Astrocyte of the spinal cord (primary cell): Measurements from ENCODE around the gene SMIM14.
A peak's percentile ranks its signal among the peaks of the same experiment; 100 is the strongest.

Source experiments
- DNase-seq: peaks from one replicate; pipeline ENCODE4 v3.0.0; 2011; ENCODE audit warnings: low read depth, low spot score
- H3K4me3 ChIP-seq: 2 replicates; pipeline ENCODE4 v1.5.1; 2011; ENCODE audit warnings: low read depth, mild to moderate bottlenecking, low read length, moderate library complexity
- CTCF ChIP-seq: IDR thresholded peaks from 2 replicates; pipeline ENCODE4 v1.5.1; 2012; ENCODE audit warnings: low read depth, mild to moderate bottlenecking, low read length, inconsistent platforms
- in situ Hi-C: cut with HindIII; loops from 2 replicates; pipeline ENCODE4 v1.10.0; 2017; ENCODE audit warnings: low sequenced_read_pairs

Gene SMIM14

GRCh38 chr4:39635023-39635422, 3.6 kb downstream of the SMIM14 start:
- no peak for TF ChIP-seq CTCF
- no peak overlapping the region for H3K4me3 ChIP-seq
- in situ Hi-C loops = no loop called here
- DNase-seq = no peak

GRCh38 chr4:39631700-39632079, 7.0 kb downstream of the SMIM14 start:
- in situ Hi-C loops = no loop called here
- DNase-seq = no peak

GRCh38 chr4:39627413-39627812, 11.3 kb downstream of the SMIM14 start:
- H3K4me3 ChIP-seq = no peak overlapping the region
- in situ Hi-C loops = no loop called here
- TF ChIP-seq CTCF = no peak
- no peak for DNase-seq

More at GRCh38 chr4:39631700-39632079, 7.0 kb downstream of the SMIM14 start:
- H3K4me3 ChIP-seq = no peak overlapping the region
- TF ChIP-seq CTCF = no peak

GRCh38 chr4:39626913-39627312, 11.8 kb downstream of the SMIM14 start:
- DNase-seq = no peak

GRCh38 chr4:39626261-39626660, 12.4 kb downstream of the SMIM14 start:
- no peak overlapping the region for H3K4me3 ChIP-seq
- no peak for DNase-seq
- in situ Hi-C loops = no loop called here
- TF ChIP-seq CTCF = no peak

More at GRCh38 chr4:39626913-39627312, 11.8 kb downstream of the SMIM14 start:
- no peak for TF ChIP-seq CTCF
- no peak overlapping the region for H3K4me3 ChIP-seq
- in situ Hi-C loops = no loop called here

- H3K4me3 ChIP-seq = no peak overlapping the region
- in situ Hi-C loops = no loop called here
These were observed 17.1 kb downstream of the SMIM14 start for GRCh38 chr4:39621582-39621981.

More at GRCh38 chr4:39621582-39621981, 17.1 kb downstream of the SMIM14 start:
- no peak for TF ChIP-seq CTCF
- peak; percentile 72 for DNase-seq
